ENCODE data around the gene NXF3.
"Not testable (repeated sequence)": the region's sequence is repeated elsewhere in the genome, so short reads cannot be mapped to it uniquely, and the experiment has no call there.

Gene NXF3, protein sequence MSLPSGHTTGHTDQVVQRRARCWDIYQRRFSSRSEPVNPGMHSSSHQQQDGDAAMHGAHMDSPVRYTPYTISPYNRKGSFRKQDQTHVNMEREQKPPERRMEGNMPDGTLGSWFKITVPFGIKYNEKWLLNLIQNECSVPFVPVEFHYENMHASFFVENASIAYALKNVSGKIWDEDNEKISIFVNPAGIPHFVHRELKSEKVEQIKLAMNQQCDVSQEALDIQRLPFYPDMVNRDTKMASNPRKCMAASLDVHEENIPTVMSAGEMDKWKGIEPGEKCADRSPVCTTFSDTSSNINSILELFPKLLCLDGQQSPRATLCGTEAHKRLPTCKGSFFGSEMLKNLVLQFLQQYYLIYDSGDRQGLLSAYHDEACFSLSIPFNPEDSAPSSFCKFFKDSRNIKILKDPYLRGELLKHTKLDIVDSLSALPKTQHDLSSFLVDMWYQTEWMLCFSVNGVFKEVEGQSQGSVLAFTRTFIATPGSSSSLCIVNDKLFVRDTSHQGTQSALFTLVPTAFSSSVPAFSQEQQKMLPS

DNA sequence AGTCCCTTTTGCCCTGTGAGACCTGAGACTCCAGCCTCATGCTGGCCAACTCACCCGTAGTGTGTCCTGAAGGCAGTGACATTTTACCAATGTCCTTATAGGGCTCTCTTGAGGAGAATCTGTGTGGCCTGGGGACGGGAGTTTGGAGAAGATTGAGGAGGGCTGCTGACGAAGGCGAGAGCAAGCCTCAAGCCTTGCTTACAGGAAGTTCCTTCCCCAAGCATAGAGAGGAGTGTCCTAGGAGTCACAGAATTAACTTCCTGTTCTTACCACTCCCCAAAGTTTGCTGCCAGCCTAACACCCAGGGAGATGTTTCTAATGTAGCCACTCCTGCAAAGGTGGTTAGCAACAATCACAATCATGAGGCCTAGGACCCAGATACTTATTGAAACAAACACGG, at the start of gene NXF3:
TSS of gene NXF3 (minus strand) at position 202 of the 400 bp plus-strand sequence. CDS start at position 82, 120 bp downstream.
- DNase-seq: no peak

DNA sequence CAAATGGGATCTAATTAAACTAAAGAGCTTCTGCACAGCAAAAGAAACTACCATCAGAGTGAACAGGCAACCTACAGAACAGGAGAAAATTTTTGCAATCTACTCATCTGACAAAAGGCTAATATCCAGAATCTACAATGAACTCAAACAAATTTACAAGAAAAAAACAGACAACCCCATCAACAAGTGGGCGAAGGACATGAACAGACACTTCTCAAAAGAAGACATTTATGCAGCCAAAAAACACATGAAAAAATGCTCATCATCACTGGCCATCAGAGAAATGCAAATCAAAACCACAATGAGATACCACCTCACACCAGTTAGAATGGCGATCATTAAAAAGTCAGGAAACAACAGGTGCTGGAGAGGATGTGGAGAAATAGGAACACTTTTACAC, 43.6 kb upstream of the NXF3 start:
- not testable (repeated sequence) for DNase-seq

DNA sequence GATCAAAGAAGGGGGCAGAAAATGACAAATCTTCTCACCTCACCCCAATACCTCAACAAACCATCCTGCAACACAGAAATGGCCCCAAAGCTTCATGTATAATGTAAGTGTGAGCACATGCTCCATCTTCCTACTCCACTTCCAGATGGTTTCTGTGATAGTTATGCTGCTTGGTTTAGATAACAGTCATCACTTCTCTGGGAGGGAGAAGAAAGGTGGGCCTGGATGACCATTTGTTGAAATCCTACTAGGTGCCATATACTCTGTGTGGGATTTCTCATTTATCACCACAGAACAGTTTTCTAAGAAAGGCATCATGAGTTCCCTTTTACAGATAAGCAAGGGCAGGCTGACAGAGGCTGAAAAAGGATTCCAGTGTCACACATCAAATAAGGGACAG, 31.3 kb upstream of the NXF3 start:
- no peak for DNase-seq

DNA sequence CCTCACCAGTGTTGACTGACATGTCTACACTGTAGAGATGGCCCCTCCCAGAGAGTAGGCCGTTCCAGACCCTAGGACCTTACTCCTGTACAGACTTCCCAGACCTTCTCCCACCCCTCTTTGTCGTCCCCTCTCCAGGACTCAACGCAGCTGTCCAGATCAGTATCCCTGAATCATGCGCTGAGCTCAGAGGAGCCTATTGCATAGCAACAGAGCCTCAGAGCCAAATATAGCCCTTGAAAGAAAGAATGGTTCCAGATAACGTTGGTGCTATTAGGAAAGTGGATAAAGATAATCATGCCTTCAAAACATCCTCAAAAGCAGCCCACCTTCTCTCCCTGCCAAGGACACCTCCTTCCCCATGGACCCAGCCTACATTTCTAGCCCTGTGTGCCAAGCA, 27.8 kb upstream of the NXF3 start:
- DNase-seq: no peak

DNA sequence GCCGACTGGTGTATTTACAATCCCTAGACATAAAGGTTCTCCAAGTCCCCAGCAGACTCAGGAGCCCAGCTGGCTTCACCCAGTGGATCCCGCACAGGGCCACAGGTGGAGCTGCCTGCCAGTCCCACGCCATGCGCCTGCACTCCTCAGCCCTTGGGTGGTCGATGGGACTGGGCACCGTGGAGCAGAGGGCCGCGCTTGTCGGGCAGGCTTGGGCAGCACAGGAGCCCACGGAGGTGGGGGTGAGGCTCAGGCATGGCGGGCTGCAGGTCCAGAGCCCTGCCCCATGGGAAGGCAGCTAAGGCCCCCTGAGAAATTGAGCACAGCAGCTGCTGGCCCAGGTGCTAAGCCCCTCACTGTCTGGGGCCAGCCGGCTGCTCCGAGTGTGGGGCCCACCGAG, 24.0 kb upstream of the NXF3 start:
- DNase-seq: not testable (repeated sequence)

DNA sequence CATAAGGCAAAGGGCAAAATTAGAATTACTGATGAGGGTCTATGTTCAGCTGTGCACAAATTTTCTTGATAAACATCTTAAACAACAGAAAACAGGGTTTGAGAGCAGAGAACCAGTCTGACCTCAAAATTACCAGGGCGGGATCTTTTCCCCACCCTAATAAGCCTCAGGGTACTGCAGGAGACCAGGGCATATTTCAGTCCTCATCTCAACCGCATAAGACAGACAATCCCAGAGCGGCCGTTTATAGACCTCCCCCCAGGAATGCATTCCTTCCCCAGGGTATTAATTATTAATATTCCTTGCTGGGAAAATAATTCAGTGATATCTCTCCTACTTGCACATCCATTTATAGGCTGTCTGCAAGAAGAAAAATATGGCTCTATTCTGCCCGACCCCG, 16.6 kb upstream of the NXF3 start:
- not testable (repeated sequence) for DNase-seq

DNA sequence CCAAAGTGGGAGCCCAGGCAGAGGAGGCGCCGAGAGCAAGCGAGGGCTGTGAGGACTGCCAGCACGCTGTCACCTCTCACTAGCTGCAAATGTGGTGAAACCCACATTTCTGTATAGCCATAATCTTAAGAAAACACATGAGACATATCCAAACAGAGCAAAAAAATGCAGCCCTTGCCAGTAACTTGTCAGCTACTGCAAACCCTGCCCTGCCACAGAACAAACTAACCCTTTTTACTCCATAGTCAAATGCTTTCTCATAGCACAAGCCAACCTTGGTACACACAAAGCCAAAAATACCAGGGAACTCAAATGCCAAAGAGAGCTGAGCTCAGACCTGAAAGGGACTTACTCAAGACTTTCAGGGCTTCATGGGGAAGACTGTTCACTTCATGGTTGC, 14.9 kb upstream of the NXF3 start:
- no peak for DNase-seq

DNA sequence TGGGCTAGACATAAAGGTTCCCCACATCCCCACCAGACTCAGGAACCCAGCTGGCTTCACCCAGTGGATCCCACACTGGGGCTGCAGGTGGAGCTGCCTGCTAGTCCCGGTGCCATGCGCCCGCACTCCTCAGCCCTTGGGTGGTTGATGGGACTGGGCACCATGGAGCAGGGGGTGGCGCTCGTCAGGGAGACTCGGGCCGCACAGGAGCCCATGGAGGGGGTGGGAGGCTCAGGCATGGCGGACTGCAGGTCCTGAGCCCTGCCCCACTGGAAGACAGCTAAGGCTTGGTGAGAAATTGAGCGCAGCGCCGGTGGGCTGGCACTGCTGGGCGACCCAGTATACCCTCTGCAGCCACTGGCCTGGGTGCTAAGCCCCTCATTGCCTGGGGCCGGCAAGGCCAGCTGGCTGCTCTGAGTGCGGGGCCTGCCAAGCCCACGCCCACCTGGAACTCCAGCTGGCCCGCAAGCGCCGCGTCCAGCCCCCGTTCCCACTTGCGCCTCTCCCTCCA, 14.3 kb upstream of the NXF3 start:
- not testable (repeated sequence) for DNase-seq

DNA sequence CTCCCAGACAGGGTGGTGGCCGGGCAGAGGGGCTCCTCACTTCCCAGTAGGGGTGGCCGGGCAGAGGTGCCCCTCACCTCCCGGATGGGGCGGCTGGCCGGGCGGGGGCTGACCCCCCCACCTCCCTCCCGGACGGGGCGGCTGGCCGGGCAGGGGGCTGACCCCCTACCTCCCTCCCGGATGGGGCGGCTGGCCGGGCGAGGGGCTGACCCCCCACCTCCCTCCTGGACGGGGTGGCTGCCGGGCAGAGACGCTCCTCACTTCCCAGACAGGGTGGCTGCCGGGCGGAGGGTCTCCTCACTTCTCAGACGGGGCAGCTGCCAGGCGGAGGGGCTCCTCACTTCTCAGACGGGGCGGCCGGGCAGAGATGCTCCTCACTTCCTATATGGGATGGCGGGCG, 11.4 kb upstream of the NXF3 start:
- DNase-seq: not testable (repeated sequence)

DNA sequence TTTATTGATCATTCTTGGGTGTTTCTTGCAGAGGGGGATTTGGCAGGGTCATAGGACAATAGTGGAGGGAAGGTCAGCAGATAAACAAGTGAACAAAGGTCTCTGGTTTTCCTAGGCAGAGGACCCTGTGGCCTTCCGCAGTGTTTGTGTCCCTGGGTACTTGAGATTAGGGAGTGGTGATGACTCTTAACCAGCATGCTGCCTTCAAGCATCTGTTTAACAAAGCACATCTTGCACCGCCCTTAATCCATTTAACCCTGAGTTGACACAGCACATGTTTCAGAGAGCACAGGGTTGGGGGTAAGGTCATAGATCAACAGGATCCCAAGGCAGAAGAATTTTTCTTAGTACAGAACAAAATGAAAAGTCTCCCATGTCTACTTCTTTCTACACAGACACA, 10.9 kb upstream of the NXF3 start:
- DNase-seq: not testable (repeated sequence)

DNA sequence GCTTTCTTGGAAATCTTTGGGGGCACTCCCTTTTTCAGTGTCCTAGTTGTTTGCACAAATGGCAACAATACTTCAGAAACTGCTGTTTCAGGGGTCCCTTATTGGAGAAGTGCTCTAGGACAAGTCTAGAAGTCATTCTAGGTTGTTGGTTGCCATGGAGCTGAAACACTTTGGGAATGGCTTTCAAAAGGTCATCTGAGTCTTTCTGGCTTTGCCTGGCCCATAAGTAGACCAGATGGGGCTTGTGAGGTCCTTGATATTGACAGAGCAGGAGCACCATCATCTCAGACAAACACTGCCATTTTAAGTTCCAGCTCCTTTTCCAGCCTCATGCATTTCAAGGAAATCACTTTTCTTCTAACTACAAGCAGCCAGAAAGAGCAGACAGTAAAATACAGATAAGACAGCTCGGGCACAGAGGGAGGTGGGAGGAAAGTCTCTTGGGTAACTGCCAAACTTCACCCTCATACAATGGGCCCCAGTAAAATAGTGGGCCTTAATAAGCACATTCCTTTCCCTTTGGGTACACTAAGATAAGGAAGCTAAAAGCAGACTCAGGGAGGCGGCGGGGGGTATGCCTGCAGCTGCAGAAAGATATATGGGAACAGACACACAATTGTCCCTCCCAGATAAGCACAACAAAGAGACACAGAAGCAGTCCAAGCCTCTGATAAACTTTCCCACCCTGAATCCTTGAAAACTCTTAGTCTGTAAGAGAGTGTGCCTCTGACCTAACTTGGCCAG, 8.5 kb upstream of the NXF3 start:
- DNase-seq: no peak

DNA sequence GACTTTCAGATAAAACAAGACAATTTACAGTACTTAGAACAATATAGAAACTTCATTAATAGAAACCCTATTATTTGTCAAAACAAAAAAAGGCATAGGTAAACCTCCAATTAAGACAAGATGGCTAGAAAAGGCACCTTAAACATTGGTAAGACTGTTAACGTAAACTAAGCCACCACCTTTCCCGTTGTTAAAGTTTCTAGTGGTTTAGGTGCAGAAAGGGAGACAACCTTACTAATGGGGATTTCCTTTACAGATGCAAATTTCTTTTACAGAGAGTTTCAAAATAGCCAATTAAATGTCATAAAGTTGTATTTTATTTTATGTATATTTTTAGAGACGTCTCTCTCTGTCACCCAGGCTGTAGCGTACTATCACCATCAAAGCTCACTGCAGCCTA, 7.5 kb upstream of the NXF3 start:
- no peak for DNase-seq

DNA sequence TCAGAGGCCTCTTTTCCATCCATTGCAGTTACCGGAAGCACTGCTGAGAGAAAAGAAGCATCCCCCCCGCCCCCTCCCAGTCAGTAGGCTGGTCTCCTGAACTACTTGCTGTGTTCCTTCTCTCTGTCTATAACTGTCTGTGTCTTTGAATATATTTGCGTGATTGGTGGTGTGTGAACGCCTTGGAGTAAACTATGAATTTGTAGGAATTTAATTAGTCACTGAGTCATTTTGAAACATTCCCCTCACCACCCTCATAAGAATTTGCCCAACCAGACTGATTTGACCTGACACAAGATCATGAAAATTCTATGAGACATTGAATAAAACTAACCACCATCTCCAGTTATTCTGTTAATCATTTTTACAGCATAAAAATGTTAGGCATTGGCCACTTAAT, 6.7 kb upstream of the NXF3 start:
- no peak for DNase-seq

DNA sequence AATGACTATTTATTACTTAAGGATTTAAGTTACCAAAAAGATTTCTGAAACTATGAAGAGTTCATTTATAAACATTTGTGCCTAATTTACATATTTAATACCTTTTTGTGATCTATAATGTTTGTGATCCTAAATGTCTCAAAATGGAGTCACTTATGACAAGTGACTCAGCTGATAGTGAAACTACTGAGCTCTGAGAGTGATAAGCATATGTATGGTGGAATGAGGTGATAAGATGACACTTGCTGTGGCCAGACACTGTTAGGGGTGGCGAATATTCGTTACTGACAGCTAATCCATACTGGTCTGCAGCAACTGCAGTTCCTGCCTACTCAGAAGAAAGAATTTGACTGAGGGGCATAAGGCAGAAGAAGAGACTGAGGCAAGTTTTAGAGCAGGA, 5.5 kb upstream of the NXF3 start:
- DNase-seq: no peak

DNA sequence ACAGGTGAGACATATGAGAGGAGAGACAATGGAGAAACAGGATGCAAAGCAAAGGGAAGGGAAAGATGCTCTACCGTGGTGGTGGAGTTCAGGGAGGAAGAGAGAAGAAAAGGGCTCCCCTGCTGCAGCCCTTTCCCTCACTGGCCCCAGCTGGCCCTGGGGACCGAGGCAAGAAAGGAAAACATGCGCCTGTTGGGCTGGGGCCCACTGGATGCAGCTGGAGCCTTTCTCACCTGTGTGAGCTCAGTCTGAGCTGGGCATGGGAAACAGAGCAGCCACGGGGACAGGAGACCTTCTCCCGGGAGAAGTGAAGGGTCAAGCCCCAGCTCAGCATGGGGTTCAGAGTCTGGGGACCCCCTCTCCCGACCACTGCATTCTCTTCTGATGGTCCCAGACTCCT, 11.9 kb downstream of the NXF3 start:
- no peak for DNase-seq

DNA sequence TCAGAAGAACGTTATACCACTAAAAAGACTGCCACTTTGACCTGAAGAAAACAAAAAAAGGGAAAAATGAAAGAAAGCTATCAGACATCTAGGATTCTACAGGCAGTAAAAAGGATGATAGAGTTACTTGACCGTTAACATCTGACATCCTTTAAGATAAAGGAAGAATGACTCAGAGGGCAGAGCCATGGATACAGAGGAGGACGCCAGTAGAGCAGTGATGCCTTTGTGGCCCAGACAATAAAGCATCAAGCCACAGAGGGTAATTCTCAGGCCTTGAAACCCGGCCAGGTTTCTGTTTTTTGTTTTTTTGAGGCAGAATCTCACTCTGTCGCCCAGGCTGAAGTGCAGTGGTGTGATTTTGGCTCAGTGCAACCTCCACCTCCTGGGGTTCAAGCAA, 19.5 kb downstream of the NXF3 start:
- no peak for DNase-seq

DNA sequence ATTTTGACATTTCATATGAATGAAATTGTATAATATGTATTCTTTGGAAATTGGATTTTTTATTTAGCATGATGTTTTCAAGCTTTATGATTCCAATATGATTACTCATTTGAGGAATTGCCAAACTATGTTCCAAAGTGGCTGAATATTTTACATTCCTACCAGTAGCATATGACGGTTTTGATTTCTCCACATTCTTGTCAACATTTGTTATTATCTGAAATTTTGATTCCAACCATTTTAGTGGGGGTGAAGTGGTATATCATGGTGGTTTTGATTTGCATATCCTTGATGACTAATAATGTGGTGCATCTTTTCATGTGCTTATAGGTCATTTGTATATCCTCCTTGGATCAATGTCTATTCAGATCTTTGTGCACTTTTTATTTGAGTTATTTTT, 26.3 kb downstream of the NXF3 start:
- DNase-seq: no peak

DNA sequence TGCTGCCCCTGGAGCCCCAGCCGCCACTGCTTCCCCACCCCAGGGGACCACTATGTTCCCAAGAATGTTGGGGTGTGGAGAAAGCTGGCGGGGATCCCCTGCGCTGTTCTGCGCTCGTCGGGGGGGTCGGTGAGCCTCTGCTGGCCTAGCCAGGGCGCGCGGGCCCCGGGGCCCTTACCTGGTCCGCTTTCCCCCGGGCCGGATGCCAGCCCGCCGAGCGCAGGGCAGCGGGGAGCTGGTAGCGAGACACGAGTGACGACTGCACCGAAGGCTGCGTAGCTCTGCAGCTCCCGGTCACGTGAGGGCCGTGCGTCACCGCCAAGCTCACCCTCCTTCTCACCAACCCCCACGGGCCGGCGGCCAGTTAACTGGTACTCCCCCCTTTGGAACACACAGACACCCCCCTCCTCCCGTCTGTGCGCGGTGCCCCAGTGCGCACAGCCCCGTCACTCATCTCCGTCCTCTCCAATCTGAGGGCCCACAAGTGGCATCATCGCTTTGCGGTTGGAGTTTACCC, 29.0 kb downstream of the NXF3 start, which contains the start of gene BEX1:
TSS of gene BEX1 (minus strand) at position 254 of the 517 bp plus-strand sequence. CDS start 897 bp downstream, outside the sequence.
- peak; percentile 35 for DNase-seq

DNA sequence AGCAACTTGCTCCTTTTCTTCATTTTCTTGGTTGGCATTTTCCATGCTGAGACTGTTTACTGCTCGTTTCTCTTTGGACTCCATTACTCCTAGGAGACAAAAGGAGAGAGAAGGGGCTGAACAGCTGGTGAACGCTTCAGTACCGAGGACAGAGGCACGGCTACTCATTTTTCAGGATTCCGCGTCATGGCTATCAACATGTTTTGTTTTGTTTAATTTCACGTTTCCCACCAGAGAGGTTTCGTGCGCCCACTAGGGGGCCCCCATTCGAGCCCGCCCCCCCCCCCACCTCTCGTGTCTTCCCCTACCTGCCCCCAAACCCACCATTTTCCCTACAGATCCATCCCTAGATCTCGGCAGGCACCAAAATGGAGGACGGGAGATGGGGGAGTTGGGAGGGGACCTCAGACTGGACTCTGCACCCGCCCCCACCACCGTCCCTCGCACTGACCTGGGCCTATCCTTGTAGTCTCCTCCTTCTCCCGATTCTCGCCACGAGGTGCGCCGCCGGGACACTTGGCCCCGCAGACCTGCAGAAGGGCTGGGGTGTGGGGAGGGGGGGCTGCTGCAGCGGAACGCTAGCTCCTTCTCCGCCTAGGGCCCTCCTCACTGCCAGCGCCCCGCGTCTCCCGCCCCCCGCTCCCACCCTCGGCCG, 29.6 kb downstream of the NXF3 start:
- peak; percentile 26 for DNase-seq

DNA sequence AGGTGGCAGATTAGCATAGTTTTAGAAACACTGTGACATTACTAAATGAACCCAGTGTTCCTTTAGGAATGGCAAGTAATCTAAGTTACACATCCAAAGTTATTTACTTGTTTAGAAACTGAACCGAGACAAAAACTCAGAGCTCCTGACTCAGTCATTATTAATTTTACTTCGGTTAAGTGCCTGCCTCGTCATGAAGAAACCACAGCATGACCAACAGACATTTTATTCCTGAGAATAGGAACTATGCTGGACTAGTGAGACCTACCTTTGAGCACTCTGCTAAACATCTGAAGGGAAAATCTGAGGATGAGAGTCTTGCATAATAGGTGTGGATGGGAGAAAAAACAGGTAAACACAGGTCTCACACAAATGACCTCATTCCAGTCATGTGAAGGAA, 31.5 kb downstream of the NXF3 start:
- DNase-seq: no peak

DNA sequence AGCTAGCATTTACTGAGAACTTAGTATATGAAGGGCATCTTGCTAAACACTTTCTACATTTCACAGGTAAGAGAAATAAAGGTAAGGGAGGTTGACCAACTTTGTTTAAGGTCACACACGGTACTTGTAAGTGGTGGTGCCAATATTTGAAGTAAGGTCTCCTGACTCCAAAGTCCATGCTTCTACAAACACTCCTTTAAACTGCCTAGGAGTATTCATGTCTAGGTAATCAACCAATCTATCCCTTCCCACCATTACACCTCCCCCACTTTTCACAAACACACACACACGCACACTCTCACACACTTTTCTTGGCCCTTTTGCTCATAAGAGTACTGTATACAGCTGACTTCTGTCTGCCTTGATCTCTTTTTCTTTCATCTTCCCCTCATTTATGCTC, 36.0 kb downstream of the NXF3 start:
- no peak for DNase-seq

DNA sequence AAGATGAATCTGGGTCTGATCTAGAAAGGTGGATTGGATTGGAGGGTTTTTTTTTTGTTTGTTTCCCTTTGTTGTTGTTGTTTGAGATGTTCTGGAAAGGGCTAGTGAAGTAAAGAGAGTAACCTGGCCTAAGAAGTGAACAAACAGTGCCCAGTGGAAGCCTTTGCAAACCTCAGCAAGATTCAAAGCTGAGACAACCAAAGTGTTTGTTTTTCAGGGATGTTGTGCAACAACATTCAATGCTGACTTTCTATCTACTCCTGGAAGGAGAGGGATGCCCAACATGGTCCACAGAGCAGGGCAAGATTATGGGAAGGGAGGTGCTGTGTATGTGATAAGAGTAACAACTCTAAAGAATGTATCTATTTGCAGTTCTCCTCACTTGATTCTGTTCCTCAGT, 40.3 kb downstream of the NXF3 start:
- DNase-seq: no peak

DNA sequence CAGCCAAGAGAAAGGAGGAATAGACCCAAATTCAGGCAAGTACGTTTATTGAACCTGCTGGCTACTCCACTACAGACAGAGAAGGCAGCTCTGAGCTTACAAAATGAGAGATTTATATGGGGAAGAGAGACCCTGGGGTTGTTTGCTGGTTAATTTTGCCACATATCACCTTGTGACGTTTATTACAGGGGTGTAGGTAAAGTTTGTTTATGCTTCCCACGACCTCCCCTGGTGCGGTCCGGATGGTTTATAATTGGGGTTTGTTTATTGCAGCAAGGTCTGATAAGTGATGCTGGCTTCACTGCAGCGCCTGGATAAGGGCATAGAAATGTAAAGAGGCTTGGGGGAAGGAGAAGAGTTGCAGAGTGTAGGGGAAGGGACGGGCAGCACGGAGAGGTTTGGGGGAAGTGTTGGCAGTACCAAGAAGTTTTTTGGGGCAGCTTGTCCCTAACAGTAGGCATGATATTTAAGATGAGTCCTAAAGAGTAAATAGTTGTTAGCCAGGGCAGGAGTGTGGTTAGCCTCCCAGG, 41.6 kb downstream of the NXF3 start:
- DNase-seq: no peak

All from left hindlimb (tissue), 1 donor.